Anterior cingulate cortex (tissue), 58 donors: ENCODE data around the gene EGFL8.
"Not testable (repeated sequence)": the region's sequence is repeated elsewhere in the genome, so short reads cannot be mapped to it uniquely, and the experiment has no call there.

Experiments used
- DNase-seq, 58 donors: peaks; one replicate each; lab custom pipeline; 2025; lab: John Stamatoyannopoulos, UW

Gene EGFL8

DNA sequence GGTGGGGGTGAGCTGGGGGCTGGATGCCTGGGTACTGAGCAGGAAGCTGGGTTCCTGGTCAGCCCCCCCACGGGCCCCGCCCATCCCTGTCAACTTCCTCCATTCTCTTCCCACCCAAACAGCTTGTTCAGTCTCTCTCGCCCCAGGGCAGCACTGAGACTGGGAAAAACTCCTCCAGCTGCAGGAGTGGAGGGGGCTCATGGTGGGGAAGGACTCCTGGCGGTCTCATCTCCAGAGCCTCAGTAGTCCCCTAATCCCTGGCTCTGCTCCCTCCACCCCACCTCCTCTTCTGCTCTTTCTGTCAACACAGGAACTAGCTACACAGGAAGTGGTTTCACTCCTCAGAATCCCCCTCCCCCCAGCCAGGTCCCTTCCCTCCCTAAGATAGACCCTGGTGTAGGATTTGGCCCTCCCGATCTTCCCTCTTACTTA is 28.2 kb downstream of the EGFL8 start, which contains the start of gene GPSM3:
Gene GPSM3 (minus strand): TSS at position 36 of the 432 bp plus-strand sequence. CDS start 130 bp downstream, outside the sequence.
- DNase-seq, result peak in 7 of 58 donors; percentile 5 to 42 (median 17)

DNA sequence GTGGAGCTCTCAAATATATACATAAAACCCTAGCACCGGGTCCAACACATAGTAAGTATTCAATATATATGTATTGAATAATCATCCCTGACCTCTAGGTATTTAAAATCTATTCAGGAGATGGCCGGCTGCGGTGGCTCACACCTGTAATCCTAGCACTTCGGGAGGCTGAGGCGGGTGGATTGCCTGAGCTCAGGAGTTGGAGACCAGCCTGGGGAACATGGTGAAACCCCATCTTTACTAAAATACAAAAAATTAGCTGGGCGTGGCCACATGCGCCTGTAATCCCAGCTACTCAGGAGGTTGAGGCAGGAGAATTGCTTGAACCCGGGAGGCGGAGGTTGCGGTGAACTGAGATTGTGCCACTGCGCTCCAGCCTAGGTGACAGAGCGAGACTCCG is 28.7 kb downstream of the EGFL8 start:
- not testable (repeated sequence) for DNase-seq

DNA sequence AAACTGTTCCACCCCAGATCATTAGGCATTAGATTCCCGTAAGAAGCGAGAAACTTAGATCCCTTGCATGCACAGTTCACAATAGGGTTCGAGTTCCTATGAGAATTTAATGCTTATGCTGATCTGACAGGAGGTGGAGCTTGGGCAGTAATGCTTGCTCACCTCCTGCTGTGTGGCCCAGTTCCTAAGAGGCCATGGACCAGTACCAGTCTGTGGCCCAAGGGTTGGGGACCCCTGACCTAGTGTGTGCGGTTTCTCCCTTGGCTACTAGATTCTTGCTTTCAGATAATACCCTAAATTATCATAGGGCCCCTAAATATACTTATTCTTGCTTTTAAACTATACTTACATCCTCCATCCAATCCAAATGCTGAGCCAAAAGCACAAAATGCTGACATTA is 30.0 kb downstream of the EGFL8 start:
- no peak for DNase-seq

DNA sequence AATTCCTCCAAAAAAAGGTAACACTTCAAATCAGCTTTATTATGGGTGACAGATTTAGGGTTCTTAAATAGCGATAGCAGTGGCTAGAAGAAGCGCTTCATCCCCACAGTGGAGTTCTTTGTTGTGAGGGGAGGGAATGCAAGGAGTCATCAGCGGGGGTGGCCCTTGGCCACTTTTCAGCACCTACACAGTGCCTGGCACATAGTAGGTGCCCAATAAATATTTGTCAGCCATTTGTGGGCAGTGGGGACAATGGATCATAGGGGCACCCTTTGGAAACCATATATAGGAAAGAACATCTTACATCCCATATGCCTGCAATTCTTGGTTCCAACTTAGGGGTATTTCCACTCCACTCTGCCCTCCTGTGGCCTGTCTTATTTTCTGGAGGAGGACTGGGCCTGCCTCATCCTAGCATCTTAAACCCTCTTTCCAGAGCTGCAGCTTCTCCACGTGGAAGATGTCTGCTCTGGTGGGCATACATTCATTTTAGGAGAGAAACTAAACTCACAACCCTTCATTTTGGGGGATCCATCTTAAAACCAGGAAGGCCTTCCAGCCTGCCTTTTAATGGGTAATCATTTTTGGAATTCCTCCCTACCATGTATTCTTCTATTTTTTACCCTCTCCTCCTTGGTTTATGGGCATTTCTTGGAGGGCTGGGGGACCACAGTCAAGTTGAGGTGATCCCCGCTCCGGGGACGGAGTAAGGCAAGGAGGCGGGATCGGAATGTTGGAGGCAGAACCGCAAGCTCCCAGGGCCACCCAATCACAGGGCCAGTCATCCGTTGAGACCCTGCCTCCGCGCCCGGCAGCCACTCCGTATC is 30.6 kb downstream of the EGFL8 start:
- peak in 17 of 58 donors; percentile 10 to 79 (median 52) for DNase-seq

DNA sequence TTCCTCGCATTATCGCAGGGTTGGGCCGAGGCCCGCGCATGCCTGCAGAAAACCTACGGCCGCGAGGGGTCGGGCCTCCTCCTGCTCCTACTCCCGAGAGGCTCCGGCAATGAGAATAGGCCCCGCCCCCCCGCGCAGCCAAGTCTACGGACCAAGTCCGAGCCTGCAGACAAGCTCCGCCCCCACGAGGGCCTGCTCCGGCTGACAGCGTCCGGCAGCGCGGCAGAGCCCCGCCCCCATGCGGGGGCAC is 31.2 kb downstream of the EGFL8 start:
- DNase-seq, result peak; percentile 88 to 100 (median 100)

DNA sequence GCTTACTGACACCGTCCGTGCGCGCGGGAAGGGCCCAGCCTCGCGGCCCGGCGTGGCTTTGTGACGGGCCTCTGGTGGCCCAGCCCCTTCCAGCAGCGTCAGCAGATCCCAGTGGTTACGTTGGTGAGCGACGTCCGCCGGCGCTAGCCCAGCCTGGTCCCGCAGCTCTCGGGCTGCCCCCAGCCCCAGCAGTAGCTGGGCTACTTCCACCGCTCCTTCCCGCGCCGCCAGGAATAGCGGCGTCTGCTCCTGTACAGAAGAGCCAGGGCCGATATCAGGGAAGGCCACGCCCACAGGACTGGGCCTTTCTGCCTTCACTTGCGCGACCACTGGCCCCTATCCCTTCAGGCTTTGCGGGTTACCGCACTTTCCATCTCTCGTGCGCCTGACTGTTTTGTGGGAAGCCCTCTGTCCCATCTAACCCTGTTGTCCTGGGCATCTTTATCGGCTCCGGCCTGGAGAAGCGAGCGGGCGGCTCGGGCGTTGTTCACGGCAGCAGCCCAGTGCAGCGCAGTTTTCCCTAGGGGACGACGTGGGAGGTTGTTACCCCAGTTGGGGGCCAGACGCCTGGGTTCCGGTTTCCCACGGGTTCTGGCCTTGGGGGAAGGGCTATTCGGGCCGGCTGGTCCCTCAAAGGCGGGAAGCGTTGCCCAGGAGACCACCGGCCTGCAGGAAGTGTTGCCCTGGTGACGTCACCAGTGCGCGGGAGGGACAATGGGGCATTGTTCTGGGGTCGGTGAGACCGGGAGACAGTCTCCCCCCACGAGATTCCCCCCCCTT is 31.7 kb downstream of the EGFL8 start:
- DNase-seq, result peak; percentile 42 to 97 (median 90)

DNA sequence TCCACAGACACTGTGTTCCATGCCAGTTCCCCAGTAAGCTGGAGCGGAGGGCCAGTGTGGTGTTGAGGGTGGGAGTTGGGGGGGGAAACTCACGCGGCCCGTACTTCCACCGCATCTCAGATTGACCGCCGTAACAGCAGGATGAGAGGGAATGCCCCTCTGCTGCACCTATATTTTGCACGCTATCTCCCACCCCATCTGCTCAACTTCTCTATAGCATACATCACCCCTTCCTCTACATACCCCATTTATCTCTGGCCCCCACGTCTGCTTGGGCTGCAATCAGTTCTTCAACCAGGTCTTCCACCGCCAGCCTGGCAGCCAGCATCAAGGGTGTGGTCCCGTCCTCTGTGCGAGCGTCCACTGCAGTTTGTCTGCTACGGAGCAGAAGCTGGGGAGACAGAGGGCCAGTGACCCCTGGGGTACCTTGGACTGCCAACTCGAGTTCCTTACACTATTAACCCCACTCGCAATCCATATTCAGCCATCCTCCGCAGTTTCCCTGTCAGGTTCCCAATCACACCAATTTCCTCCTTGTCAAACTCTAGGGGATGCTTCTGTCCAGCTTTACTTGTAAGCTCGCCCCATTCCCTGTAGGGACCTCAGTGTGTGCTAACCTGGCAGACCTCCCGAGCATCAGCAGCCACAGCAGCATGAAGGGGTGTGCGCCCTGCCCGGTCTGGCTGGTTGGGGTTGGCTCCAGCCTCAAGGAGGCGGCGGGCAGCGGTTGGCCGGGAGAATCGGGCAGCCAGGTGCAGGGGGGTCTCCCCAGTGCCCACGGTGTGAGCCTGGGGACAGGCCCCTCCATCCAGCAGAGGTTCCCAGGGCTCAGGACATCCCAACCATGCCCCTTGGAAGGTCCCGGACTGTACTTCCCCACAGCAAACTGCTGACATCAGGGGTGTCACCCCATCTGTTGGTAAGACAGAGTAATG is 32.6 kb downstream of the EGFL8 start:
- peak in 24 of 58 donors; percentile 19 to 70 (median 46) for DNase-seq

DNA sequence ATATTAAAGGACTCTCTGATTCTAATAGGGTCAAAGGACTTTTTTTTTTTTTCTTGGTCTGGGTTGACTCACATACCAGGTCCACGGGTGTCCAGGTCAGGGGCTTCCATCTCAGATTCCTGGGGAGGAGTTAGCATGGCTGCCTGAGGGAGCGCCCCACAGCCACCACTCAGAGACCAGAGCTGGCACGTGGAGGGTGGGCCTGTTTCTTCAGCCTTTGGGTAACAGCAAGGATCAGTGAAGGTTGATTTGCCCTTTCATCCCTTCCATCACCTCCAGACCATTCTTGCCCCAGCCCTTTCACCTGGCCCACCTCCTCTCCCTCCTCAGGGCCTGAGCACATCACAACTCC is 33.9 kb downstream of the EGFL8 start:
- DNase-seq, result no peak

DNA sequence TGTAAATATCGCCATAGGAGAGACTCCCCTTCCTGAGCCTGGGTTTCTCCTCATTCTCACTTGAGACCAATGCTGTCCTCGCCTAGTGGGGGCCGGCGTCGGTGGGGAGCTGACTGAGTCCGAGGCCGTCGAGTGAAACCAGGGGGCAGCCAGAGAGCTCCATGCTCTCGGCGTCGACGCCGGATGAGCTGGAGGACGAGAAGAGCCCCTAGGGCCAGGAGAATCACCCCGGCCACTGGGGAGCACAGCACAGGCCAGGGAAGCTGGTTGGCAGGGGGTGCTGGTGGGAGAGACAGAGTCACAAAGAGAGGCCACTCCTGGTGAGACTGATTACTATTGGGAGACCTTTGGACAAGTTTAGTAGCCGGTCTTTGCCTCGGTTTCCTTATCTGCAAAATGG is 34.5 kb downstream of the EGFL8 start:
- DNase-seq, result no peak

DNA sequence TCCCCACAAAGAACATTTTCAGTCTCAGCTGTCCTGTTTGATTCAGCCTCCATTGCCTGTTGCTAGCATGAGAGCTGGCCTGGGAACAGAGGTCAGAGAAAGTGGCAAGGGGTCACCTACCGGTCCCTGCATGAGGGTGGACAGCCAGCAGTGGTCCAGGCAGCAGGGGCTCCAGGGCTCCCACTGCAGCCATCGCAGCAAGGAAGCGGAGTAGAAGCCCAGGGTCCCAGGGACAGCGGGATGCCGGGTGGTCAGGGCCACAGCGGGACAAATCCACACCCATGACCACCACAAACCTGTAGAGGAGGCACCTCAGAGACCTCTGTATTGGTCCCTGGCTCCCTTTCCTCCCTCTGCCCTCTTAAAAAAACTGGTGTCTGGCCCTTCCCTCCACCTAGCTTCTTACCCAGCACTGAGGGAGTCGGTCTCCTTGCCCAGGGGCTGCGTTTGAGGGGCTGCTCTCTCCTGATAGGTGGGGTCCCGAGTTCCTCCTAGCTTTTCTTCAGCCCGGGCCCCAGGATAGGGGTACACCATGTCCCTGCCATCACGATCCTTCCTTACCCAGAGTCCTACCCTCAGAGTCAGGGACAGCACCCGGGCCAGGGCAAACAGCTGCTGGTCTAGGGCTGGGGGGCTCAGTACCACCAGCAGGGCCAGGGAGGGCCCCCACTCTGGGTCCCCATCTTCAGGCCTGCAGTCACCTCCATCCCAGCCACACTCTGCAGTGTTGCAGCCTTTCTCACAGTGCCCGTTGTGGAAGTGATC is 36.5 kb downstream of the EGFL8 start:
- DNase-seq, result no peak

DNA sequence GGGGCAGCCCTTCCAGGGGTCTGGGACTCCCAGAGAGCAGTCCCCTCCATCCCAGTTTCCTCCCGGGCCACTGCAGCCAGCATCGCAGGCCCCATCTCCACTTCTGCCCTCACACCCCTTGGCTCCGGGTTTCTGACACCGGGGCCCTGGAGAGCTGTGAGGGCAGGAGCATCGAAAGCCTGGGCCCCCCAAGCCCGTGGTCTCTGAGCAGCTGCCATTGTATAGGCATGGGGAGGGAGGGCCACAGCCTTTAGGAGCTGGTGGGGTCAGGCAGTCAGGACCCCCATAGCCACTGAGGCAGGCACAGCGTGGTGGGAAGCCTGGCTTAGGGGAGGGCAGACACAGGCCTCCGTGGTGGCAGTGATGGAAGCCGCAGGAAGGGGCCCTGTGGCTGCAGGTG is 37.8 kb downstream of the EGFL8 start:
- no peak for DNase-seq

DNA sequence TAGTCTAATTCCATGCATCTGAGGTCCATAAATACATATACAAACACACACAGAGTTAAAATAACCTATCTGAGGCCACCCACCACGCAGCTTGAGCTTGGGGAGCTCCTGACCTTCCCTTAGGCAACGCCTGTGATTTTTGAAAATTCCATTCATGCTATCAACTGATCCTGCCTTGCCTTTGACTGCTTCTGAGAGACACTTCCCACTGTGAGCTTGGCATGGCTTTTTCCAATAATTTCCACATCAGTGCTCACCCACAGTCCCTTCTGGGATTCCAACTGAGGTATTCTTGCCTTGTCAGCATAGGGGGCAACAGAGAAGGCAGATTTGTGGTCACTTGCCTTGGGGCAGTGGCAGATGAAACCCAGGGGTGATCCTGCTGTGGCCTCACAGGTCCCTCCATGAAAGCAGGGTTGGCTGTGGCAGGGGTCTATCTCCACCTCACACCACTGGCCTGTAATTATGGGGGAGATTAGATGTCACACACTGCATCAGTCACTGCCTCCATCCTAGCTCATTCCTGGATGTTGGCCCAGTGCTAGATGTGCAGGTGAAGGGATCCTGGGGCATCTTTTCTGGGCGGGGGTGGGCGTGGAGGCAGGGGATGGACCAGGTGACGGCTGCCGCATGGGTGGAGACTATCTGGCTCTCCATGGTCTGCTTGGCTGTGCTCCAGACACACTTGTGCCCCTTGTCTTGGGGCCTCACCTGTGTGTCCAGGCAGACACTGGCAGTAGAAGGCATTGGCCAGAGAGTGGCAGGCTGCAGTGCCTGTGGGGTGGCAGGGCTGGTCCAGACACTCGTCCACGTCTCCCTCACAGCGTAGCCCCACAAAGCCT is 39.3 kb downstream of the EGFL8 start:
- DNase-seq, result no peak

DNA sequence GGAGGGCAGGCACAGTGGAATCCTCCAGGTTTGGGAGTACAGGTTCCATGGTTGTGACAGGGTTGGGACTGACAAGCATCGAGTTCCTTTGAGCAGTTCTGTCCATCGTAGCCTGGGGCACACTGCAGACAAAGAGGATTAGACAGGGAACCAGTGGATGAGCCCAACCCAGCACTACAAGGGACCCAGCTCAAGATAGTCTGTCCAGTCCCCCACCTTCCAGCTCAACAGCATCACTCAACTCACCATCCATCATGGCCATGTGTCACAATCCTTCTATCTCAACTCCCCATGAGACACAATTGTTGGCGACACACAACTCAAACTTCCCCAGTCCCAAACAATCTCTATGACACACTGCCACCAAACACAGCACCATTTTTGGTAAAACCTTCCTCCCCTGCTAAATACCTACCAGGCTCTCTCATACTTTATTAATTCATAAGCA is 39.9 kb downstream of the EGFL8 start:
- no peak for DNase-seq

DNA sequence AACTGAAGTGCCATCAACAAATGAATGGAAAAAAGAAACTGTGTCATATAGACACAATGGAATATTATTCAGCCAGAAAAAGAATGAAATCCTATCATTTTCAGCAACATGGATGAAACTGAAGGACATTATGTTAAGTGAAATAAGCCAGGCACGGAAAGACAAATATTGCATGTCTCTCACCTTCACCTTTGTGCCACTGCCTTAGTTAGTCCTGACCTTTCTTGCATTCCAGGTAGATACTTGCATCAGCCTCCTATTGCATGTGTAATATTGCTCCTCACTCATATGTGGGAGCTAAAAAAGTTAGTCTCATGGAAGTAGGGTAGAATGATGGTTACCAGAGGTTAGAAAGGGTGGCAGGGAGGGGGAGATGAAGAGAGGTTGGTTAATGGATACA is 44.6 kb downstream of the EGFL8 start:
- no peak for DNase-seq

DNA sequence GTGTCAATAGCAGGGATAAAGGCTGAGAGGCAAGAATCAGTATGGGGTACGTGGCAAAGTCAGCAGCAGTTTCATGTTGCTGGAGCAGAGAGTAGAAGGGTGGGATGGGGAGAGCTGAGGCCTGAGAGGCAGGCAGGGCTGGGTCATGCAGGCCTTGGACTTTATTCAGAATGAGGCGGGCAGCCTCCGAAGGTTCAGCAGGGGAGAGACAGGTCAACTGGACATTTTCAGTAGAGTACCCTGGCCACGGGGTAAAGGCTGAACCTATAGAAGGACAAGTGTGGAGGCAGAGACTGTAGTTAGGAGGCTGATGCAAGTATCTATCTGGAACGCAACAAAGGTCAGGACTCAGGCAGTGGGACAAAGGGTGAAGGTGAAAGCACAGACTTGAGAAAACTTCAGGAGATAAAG is 45.8 kb downstream of the EGFL8 start:
- DNase-seq, result no peak

DNA sequence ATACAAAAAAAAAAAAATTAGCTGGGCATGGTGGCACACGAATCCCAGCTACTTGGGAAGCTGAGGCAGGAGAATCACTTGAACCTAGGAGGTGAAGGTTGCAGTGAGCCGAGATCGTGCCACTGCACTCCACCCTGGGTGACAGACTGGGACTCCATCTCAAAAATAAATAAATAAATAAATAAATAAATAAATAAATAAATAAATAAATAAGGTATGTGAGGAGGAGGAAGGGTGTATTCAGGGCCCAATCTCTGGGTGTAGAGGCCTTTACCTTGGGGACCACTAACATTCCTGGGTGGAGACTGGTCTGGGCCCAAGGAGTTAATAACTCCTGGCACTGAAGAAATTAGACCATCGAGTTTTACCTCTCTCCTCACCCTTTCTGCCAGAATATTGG is 47.0 kb downstream of the EGFL8 start:
- not testable (repeated sequence) for DNase-seq

DNA sequence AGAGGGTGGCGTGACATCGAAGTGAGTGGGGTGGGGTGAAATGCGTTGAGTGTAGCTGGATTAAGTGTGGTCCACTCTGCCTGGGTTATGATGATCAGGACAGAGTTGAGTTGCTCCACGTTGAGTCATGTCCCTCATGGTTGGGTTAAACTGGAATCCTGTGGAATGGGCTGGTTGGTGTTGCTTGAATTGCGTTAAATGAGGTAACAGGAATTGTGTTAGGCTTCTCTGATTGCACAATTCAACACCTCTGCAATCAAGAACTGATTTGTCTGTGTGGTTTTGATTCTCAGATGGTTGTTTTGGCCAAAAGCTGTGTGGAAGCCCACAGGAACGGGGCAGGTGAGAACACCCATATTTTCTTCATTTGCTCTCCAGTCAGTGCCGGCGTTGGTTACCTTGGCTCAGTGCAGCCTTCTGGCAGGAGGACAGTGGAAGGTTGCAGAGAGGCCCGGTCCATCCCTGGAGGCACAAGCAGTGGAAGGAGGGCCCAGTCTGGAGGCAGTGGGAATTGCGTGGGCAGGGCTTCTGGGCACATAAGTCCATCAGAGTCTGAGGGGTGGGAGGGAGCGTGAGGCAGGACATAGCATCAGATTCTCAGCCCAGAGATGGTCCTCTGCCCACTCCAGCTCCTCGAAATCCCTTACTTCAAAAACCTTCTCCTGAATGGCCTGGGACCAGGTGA is 47.8 kb downstream of the EGFL8 start:
- no peak for DNase-seq

DNA sequence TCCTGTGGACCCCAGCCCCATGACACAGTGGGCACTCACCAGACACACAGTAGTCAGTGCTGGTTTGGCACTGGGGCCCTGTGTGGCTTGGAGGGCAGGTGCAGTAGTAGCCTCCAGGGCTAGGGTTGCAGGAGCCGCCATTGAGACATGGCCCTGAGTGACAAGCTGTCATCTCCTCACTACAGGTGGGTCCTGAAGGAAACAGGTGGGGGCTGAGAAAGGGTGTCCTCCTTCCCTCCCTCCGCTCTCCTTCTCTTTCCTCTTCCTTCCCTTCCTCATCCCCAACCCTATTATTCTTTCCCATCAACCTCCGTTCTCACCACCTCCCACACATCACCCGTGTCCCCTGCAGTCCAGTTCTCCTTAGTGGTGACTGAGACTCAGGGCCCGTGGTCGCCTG is 49.3 kb downstream of the EGFL8 start:
- no peak for DNase-seq
